Measurements from ENCODE around the gene GTF3A. TPM values are rescaled to one million over a fixed set of nuclear protein-coding genes. Genes with fewer than 3 reads are reported as not detected.
A peak's percentile ranks its signal among the peaks of the same experiment; 100 is the strongest.

GTF3A gene
- total RNA-seq, 4 donors from 2014 or later, result 129 to 197 (median 140) TPM

DNA sequence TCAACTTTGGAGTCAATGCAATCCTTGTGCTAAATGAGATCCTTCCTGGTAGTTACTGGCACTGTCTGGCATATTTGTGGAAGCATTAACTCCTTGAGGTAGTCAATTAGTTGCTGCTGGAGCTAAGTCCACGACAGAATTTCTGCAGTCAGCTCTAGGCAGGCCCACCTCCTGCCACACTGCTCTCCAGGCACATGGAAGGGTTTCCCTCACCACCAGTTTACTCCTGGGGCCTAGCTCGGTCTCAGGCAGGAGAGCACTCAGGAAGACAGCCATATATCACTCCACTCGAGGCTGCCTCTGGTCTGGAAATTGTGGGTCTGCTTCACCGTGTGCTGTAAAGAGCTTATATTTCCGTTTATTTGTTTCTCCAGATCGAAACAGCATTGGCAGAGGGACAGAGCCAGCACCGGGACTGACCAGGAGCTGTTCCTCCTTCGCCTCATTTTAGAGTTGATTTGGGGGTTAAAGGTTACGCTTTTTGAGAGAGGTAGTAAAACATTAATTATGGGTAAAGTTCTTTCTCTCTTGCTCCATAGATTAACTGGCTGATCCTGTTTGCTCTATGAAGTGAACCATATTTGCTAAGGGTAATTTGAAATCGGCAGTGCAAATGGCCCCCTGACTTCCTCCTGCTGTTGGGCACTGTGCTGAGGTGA lies 20.6 kb upstream of the GTF3A start:
- peaks cover 0 to 7% (median 0%) of the 10 kb centered on the region in 4 donors for H3K27me3 ChIP-seq
- intact Hi-C loops (cut with DNase I), result no loop called here
- H3K9me3 ChIP-seq, result no peaks in the 10 kb centered on the region
- no peak overlapping the region for H3K4me3 ChIP-seq
- H3K4me1 ChIP-seq, result peaks cover 14 to 25% (median 18%) of the 10 kb centered on the region in 4 donors
- H3K36me3 ChIP-seq, result no peaks in the 10 kb centered on the region
- H3K27ac ChIP-seq (replicated peaks in 1 of 4), result peak overlapping the region; percentile 53 to 82 (median 69)
- TF ChIP-seq POLR2AphosphoS5 (IDR thresholded peaks at IDR 0.05) (no peak), POLR2A (IDR thresholded peaks at IDR 0.05; ENCODE audit: low read depth) (no peak), CTCF (IDR thresholded peaks at IDR 0.05) (no peak), EP300 (IDR thresholded peaks at IDR 0.05) (no peak)
- no peak for DNase-seq (ENCODE audit: extremely low spot score)
- WGBS, result 80% methylated on average over 9 of the region's 10 CpGs

GRCh38 chr13:27404680-27405079 lies 19.7 kb upstream of the GTF3A start:
- Histone ChIP-seq H3K4me1 (peaks cover 14 to 25% (median 18%) of the 10 kb centered on the region in 4 donors), H3K4me3 (no peak overlapping the region), H3K27me3 (peaks cover 0 to 7% (median 0%) of the 10 kb centered on the region in 4 donors), H3K27ac (replicated peaks in 1 of 4) (peak overlapping the region in 1 of 4 donors; percentile 53), H3K36me3 (no peaks in the 10 kb centered on the region), H3K9me3 (no peaks in the 10 kb centered on the region)
- TF ChIP-seq POLR2AphosphoS5 (IDR thresholded peaks at IDR 0.05) (no peak), CTCF (IDR thresholded peaks at IDR 0.05) (no peak), POLR2A (IDR thresholded peaks at IDR 0.05; ENCODE audit: low read depth) (no peak), EP300 (IDR thresholded peaks at IDR 0.05) (no peak)
- DNase-seq (ENCODE audit: extremely low spot score), result no peak
- 88% methylated on average over 17 of the region's 17 CpGs for WGBS
- intact Hi-C loops (cut with DNase I), result no loop called here

DNA sequence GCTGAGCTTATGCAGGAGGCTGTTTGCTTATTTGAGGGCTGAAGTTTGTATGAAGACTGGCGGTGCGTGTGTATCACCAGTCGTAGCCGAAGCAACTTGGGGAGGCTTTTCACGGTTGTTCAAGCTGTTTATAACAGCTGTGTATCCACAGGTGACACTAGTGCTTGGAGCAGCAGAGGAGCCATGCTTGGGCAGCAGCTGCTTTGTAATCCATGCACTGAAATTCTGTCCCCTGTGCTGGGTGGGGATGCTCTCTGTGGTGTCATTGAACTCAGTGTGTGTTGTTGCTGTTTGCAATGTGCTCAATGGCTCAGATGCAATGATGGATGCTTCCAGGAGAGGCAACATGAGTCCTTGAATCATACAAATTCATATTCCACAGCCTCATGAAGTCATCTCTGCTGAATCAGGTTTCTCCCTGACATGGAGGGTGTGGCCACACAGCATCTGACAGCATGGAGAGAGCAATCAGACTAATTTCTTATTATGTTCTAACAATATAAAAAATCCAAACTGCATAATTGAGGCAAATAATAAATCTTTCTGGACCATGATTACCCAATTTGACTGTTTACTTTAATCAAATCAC lies 18.8 kb upstream of the GTF3A start:
- intact Hi-C loops (cut with DNase I), result no loop called here
- Histone ChIP-seq H3K9me3 (no peaks in the 10 kb centered on the region), H3K27ac (replicated peaks in 1 of 4) (no peak overlapping the region), H3K36me3 (no peaks in the 10 kb centered on the region), H3K27me3 (peaks cover 0 to 7% (median 0%) of the 10 kb centered on the region in 4 donors), H3K4me3 (no peak overlapping the region), H3K4me1 (peaks cover 14 to 25% (median 18%) of the 10 kb centered on the region in 4 donors)
- no peak for DNase-seq (ENCODE audit: extremely low spot score)
- WGBS, result 77% methylated on average over 5 of the region's 5 CpGs
- TF ChIP-seq EP300 (IDR thresholded peaks at IDR 0.05) (no peak), POLR2A (IDR thresholded peaks at IDR 0.05; ENCODE audit: low read depth) (no peak), CTCF (IDR thresholded peaks at IDR 0.05) (no peak), POLR2AphosphoS5 (IDR thresholded peaks at IDR 0.05) (no peak)

DNA sequence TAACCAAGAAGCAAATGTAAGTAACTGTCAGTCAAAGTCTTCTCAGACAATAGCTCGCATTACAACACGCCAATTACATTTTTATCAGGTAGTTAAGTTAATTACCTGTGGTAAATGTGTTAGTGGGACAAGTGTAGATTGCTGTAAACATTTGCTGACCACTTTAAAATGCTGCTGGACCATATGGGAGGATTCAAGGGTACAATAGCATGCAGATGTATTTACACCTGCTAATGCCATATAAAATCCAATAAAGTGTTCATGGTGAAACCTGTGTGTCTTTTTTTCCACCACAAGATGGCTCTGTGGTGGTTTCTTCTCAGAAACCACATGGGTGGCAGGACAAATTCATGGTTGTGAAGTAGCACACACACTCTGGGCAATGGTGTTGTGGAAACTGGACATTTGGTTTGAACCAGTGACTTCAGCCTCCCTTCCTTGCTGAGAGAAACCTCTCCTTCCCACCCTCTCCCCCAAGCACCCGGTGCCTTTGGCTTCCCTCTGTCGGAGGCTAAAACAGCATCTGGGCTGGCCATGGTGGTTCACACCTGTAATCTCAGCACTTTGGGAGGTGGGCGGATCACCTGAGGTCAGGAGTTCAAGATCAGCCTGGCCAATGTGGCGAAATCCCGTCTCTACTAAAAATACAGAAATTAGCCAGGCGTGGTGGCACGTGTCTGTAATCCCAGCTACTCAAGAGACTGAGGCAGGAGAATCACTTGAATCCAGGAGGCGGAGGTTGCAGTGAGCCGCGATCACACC lies 18.1 kb upstream of the GTF3A start:
- Histone ChIP-seq H3K27me3 (peaks cover 0 to 7% (median 0%) of the 10 kb centered on the region in 4 donors), H3K4me1 (peaks cover 14 to 25% (median 18%) of the 10 kb centered on the region in 4 donors), H3K36me3 (no peaks in the 10 kb centered on the region), H3K27ac (replicated peaks in 1 of 4) (no peak overlapping the region), H3K9me3 (no peaks in the 10 kb centered on the region), H3K4me3 (no peak overlapping the region)
- no peak for TF ChIP-seq EP300 (IDR thresholded peaks at IDR 0.05)
- no peak for TF ChIP-seq POLR2A (IDR thresholded peaks at IDR 0.05; ENCODE audit: low read depth)
- TF ChIP-seq POLR2AphosphoS5 (IDR thresholded peaks at IDR 0.05), result no peak
- peak; percentile 29 to 46 (median 34) for TF ChIP-seq CTCF (IDR thresholded peaks at IDR 0.05)
- intact Hi-C loops (cut with DNase I), result no loop called here
- DNase-seq (ENCODE audit: extremely low spot score), result no peak
- WGBS, result 94% methylated on average over 12 of the region's 12 CpGs
